HepG2 (cell line): Measurements from ENCODE around the gene PLCXD1.

Experiments
- BHLHE40 ChIP-seq: IDR thresholded peaks from 2 replicates; pipeline ENCODE4 v1.6.1; 2011; ENCODE audit warnings: low read length, improper control_type of control experiment
- GABPA ChIP-seq, 2 experiments: IDR thresholded peaks; 2 replicates each; pipeline ENCODE4 v1.6.1; 2011 to 2016; ENCODE audit warnings: low read depth in 2 of 2, low read length in 1 of 2, missing biosample characterization in 1 of 2, missing genetic modification characterization in 1 of 2
- GATAD1 ChIP-seq: IDR thresholded peaks from 2 replicates; pipeline ENCODE4 v1.6.1; 2016; ENCODE audit warnings: missing genetic modification reagents, missing compliant biosample characterization
- POLR2A ChIP-seq, 2 experiments: IDR thresholded peaks; 2 replicates each; pipeline ENCODE4 v1.6.1; 2011; ENCODE audit warnings: low read depth in 2 of 2, low read length in 2 of 2, mild to moderate bottlenecking in 1 of 2, moderate library complexity in 1 of 2; ENCODE audit not compliant: insufficient read depth in 1 of 2
- POLR2AphosphoS2 ChIP-seq: IDR thresholded peaks from 2 replicates; pipeline ENCODE4 v1.6.1; 2011; ENCODE audit warnings: low read depth, low read length, improper control_type of control experiment
- TF ChIP-seq, protein P1 (sequence below): sonication (generic); formaldehyde crosslinking; IDR thresholded peaks from 2 replicates; pipeline ENCODE4 v1.4.0; 2020; ENCODE audit warnings: missing genetic modification reagents
- TF ChIP-seq, protein P2 (sequence below): sonication (generic); formaldehyde crosslinking; IDR thresholded peaks from 2 replicates; pipeline ENCODE4 v1.4.0; 2020; ENCODE audit warnings: missing genetic modification reagents

DNA sequence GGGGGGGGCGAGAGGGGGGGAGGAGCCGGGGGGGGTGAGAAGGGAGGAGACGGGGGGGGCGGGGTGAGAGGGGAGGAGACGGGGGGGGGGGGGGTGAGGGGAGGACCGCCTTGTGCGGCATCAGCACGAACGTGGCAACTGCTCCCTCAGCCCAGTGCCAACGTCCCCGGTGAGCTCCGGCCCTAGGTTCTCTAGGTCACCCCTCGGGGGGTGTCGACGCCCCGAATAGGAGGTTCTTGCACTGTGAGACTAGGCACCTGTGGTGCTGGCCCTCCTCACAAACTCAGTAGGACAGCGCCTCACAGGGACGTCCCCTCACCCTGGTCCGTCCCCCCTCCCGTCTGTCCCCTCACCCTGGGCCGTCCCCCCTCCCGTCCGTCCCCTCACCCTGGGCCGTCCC is 58.9 kb downstream of the PLCXD1 start:
- TF ChIP-seq, protein P1, sequence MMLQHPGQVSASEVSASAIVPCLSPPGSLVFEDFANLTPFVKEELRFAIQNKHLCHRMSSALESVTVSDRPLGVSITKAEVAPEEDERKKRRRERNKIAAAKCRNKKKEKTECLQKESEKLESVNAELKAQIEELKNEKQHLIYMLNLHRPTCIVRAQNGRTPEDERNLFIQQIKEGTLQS (CRISPR knock-in tag), result no peak
- TF ChIP-seq, protein P2, sequence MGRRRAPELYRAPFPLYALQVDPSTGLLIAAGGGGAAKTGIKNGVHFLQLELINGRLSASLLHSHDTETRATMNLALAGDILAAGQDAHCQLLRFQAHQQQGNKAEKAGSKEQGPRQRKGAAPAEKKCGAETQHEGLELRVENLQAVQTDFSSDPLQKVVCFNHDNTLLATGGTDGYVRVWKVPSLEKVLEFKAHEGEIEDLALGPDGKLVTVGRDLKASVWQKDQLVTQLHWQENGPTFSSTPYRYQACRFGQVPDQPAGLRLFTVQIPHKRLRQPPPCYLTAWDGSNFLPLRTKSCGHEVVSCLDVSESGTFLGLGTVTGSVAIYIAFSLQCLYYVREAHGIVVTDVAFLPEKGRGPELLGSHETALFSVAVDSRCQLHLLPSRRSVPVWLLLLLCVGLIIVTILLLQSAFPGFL (CRISPR knock-in tag), result no peak
- TF ChIP-seq POLR2A (IDR thresholded peaks at IDR 0.05; ENCODE audit: insufficient read depth in 1 of 2, low read depth in 2 of 2, low read length in 2 of 2), result no peak
- TF ChIP-seq GABPA (IDR thresholded peaks at IDR 0.05; ENCODE audit: low read depth, low read length), result no peak
- TF ChIP-seq GABPA (CRISPR knock-in tag; IDR thresholded peaks at IDR 0.05; ENCODE audit: low read depth), result no peak
- no peak for TF ChIP-seq GATAD1
- no peak for TF ChIP-seq BHLHE40
- TF ChIP-seq POLR2AphosphoS2, result no peak
